IMR-90 (cell line): ENCODE data around the gene PCBP3. TPM values are rescaled to one million over a fixed set of nuclear protein-coding genes. Genes with fewer than 3 reads are reported as not detected.

ENCODE experiments used
- ATAC-seq: fragments of 200-7000 bp; cut with Tn5 transposase; 2 replicates; pipeline ENCODE4 v1.9.1; 2020; ENCODE audit warnings: low read depth, mild to moderate bottlenecking, moderate library complexity
- BruUV-seq: library from RNA; stranded (reverse); fragments of 400-500 nt; replicated peaks from 2 replicates; lab custom pipeline; 2021; lab: Mats Ljungman, UMichigan
- CTCF ChIA-PET: fragments of 300-600 bp; formaldehyde crosslinking; extraction: SDS; loops from one replicate; lab custom pipeline; 2021; ENCODE audit warnings: antibody characterized with exemption; lab: Yijun Ruan, JAX
- POLR2A ChIA-PET: fragments of 300-600 bp; sonication (Branson Sonifier 250); formaldehyde crosslinking; loops from one replicate; lab custom pipeline; 2022; ENCODE audit warnings: antibody characterized with exemption; ENCODE audit not compliant: unreplicated experiment; lab: Charles Lee
- DNase-seq: peaks from one replicate; pipeline ENCODE4 v3.0.0; 2013
- H2AFZ ChIP-seq: replicated peaks from 2 replicates; pipeline ENCODE3; 2013; ENCODE audit warnings: low read length, mild to moderate bottlenecking; ENCODE audit not compliant: poor library complexity
- H2AK5ac ChIP-seq: 2 replicates; pipeline ENCODE4 v1.6.1; 2013; ENCODE audit warnings: low read depth, low read length, inconsistent platforms
- H2AK9ac ChIP-seq: replicated peaks from 2 replicates; pipeline ENCODE3; 2013; ENCODE audit warnings: mild to moderate bottlenecking, low read depth, low read length, moderate library complexity; ENCODE audit not compliant: poor library complexity
- H2BK120ac ChIP-seq: 2 replicates; pipeline ENCODE4 v1.6.1; 2013; ENCODE audit warnings: low read depth, low read length, inconsistent platforms
- H2BK15ac ChIP-seq: 3 replicates; pipeline ENCODE4 v1.6.1; 2013; ENCODE audit warnings: low read depth, low read length, inconsistent platforms
- H2BK20ac ChIP-seq: 2 replicates; pipeline ENCODE4 v1.6.1; 2013; ENCODE audit warnings: low read depth, mild to moderate bottlenecking, inconsistent platforms, low read length, moderate library complexity
- H2BK5ac ChIP-seq: 2 replicates; pipeline ENCODE4 v1.6.1; 2013; ENCODE audit warnings: mild to moderate bottlenecking, low read depth, low read length, inconsistent platforms; ENCODE audit not compliant: poor library complexity, severe bottlenecking
- H3K14ac ChIP-seq: replicated peaks from 2 replicates; pipeline ENCODE4 v1.6.1; 2013; ENCODE audit warnings: low read depth, low read length, inconsistent platforms
- H3K18ac ChIP-seq: 2 replicates; pipeline ENCODE4 v1.6.1; 2013; ENCODE audit warnings: low read depth, low read length, control low read depth
- H3K23ac ChIP-seq: 2 replicates; pipeline ENCODE4 v1.6.1; 2013; ENCODE audit warnings: low read depth, low read length, inconsistent platforms
- H3K27ac ChIP-seq: 2 replicates; pipeline ENCODE4 v1.5.1; 2013; ENCODE audit warnings: mild to moderate bottlenecking, control low read depth, low read length; ENCODE audit not compliant: insufficient read depth
- H3K27me3 ChIP-seq: 2 replicates; pipeline ENCODE4 v1.6.1; 2013; ENCODE audit warnings: low read length; ENCODE audit not compliant: control insufficient read depth, insufficient read depth
- H3K36me3 ChIP-seq: 2 replicates; pipeline ENCODE4 v1.6.1; 2013; ENCODE audit warnings: low read length, mixed read lengths; ENCODE audit not compliant: control insufficient read depth, insufficient read depth
- H3K4ac ChIP-seq: 2 replicates; pipeline ENCODE4 v1.6.1; 2013; ENCODE audit warnings: low read depth, low read length, inconsistent platforms
- H3K4me1 ChIP-seq: 2 replicates; pipeline ENCODE4 v1.6.1; 2013; ENCODE audit warnings: low read length, mixed read lengths; ENCODE audit not compliant: control insufficient read depth, insufficient read depth
- H3K4me2 ChIP-seq: 2 replicates; pipeline ENCODE4 v1.6.1; 2013; ENCODE audit warnings: low read depth, mild to moderate bottlenecking, control low read depth, low read length, moderate library complexity
- H3K4me3 ChIP-seq: 2 replicates; pipeline ENCODE4 v1.5.1; 2013; ENCODE audit warnings: low read depth, mild to moderate bottlenecking, control low read depth, low read length, moderate library complexity; ENCODE audit not compliant: insufficient read depth
- H3K56ac ChIP-seq: 2 replicates; pipeline ENCODE4 v1.6.1; 2013; ENCODE audit warnings: low read length, inconsistent platforms; ENCODE audit not compliant: insufficient read depth; ENCODE audit errors: extremely low read depth
- H3K79me1 ChIP-seq, 2 experiments: 2 replicates each; pipeline ENCODE4 v1.6.1; 2013; ENCODE audit warnings: low read length in 2 of 2, inconsistent platforms in 1 of 2, low read depth in 1 of 2
- H3K9ac ChIP-seq: 2 replicates; pipeline ENCODE4 v1.6.1; 2013; ENCODE audit warnings: low read depth, low read length, control low read depth
- H3K9me1 ChIP-seq: 2 replicates; pipeline ENCODE4 v1.6.1; 2013; ENCODE audit warnings: low read length, inconsistent platforms; ENCODE audit not compliant: insufficient read depth
- H3K9me3 ChIP-seq: 2 replicates; pipeline ENCODE4 v1.6.1; 2013; ENCODE audit warnings: low read length; ENCODE audit not compliant: control insufficient read depth, insufficient read depth
- H4K20me1 ChIP-seq: 2 replicates; pipeline ENCODE4 v1.6.1; 2013; ENCODE audit warnings: low read length, inconsistent platforms; ENCODE audit not compliant: insufficient read depth
- H4K5ac ChIP-seq: 2 replicates; pipeline ENCODE4 v1.6.1; 2013; ENCODE audit warnings: mild to moderate bottlenecking, low read depth, low read length, control low read depth
- H4K8ac ChIP-seq, 2 experiments: 2 replicates each; pipeline ENCODE4 v1.6.1; 2013; ENCODE audit warnings: low read depth in 2 of 2, low read length in 2 of 2, control low read depth in 1 of 2, inconsistent platforms in 1 of 2
- H4K91ac ChIP-seq: 2 replicates; pipeline ENCODE4 v1.6.1; 2013; ENCODE audit warnings: low read depth, low read length, inconsistent platforms; ENCODE audit not compliant: insufficient read depth
- BHLHE40 ChIP-seq: fragments of 150-350 bp; IDR thresholded peaks from 2 replicates; pipeline ENCODE4 v1.6.1; 2016; ENCODE audit warnings: mild to moderate bottlenecking, low read depth, low read length
- CEBPB ChIP-seq: IDR thresholded peaks from 2 replicates; pipeline ENCODE4 v1.6.1; 2012; ENCODE audit warnings: low read depth, low read length, improper control_type of control experiment
- MAFK ChIP-seq: IDR thresholded peaks from 2 replicates; pipeline ENCODE4 v1.6.1; 2012; ENCODE audit warnings: low read depth, low read length, improper control_type of control experiment
- MAZ ChIP-seq: IDR thresholded peaks from 2 replicates; pipeline ENCODE4 v1.6.1; 2012; ENCODE audit warnings: low read depth, mild to moderate bottlenecking, low read length, improper control_type of control experiment, moderate library complexity, borderline replicate concordance
- POLR2A ChIP-seq: IDR thresholded peaks from 2 replicates; pipeline ENCODE4 v1.6.1; 2012; ENCODE audit warnings: mild to moderate bottlenecking, low read depth, low read length
- WGBS, 2 experiments: methylation state at CpG; one replicate each; pipeline versions ENCODE4 v1.1.5 to v1.1.7; 2013; ENCODE audit warnings: missing lambda C conversion rate in 2 of 2; ENCODE audit not compliant: insufficient read length in 1 of 2; ENCODE audit errors: extremely low coverage in 2 of 2; 5-methylcytosine and 5-hydroxymethylcytosine counted together
- dilution Hi-C: fragments of 300-500 bp; cut with HindIII; formaldehyde crosslinking; loops from one replicate; pipeline ENCODE4 v1.14.3; 2018; ENCODE audit warnings: low sequenced_read_pairs; ENCODE audit not compliant: unreplicated experiment
- in situ Hi-C: fragments of 300-500 bp; cut with MboI; formaldehyde crosslinking; loops from 3 replicates; pipeline ENCODE4 v1.14.3; 2019; ENCODE audit warnings: low sequenced_read_pairs, inconsistent platforms, mixed read lengths
- intact Hi-C: fragments of 100-400 bp; cut with micrococcal nuclease; formaldehyde crosslinking; loops from 2 replicates; pipeline ENCODE4 v1.10.0; 2022
- polyA plus RNA-seq, 3 experiments: library from polyadenylated mRNA; depleted of rRNA; stranded (reverse); fragments of >200 nt; gene quantifications; 2 replicates each; pipeline ENCODE4 v1.2.3, GENCODE V29; 2012; ENCODE audit warnings: low replicate concordance in 1 of 3
- total RNA-seq: library from RNA; depleted of rRNA; stranded (reverse); fragments of >200 nt; gene quantifications from 2 replicates; pipeline ENCODE4 v1.2.3, GENCODE V29; 2012
- TF ChIP-seq, protein P1 (sequence below): fragments of 150-350 bp; IDR thresholded peaks from 2 replicates; pipeline ENCODE4 v1.6.1; 2016; ENCODE audit warnings: low read depth, mild to moderate bottlenecking, low read length, moderate library complexity, borderline replicate concordance

Gene PCBP3
- total and polyA plus RNA-seq, 2 of the 4 experiments (the other 2 are of a cell fraction): 2.9 to 3.9 TPM

DNA sequence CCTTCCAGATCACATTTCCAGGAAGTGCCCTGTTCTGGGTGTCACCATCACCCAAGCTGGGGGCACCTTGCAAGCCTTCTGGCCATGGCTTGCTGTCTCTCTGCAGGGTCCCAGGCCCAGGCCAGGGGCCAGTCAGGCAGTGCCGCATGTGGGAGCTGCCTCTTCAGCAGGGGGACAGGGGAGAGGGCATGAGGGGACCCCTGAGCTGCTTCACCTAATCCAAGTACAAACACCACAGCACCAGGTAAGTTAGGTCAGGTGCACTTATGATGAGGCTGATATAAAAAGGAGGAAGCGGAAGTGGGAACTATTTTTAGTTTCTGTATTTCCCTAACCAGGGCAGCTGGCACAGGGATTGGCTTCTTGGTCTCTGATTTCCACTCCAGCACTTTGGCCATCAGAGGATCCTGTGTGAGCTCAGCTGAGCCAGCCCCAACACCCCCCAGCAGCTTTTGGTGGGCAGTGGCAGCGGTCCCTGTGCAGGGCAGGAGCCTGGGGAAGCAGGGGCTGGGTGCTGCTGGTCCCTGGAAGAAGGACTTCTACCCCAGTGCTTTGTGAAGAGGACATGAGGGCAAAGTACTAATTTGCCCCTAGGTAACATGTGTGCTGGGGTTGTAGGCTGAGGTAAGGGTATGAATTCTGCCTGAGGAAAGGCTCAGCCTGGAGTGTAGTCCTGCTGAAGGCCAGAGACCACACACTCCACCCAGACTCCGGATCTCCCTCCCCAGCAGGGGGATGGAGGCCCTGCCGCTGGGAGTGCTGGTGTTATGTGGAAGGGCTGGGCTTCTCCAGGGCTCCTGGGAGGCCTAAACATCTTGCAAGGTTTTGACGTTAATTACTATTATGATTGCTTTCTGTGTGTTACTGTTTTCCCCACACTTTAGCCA, 3.3 kb upstream of the PCBP3 start:
- no peaks in the 10 kb centered on the region for H3K9me3 ChIP-seq
- BruUV-seq: no TSS peak
- no peak overlapping the region for H4K8ac ChIP-seq
- H3K4me3 ChIP-seq: no peak overlapping the region
- ChIA-PET CTCF (interaction anchor here (1.1 kb wide), 1 partner anchor 198 kb away, joined by 3 read pairs; no protein-coding TSS in a partner anchor), POLR2A (no interaction called here)
- dilution Hi-C loops: no loop called here
- no peak overlapping the region for H2BK5ac ChIP-seq
- no peak overlapping the region for H3K4me2 ChIP-seq
- in situ Hi-C loops: no loop called here
- H3K27ac ChIP-seq: no peak overlapping the region
- H3K9me1 ChIP-seq: peaks cover 14% of the 10 kb centered on the region
- peaks cover 12% of the 10 kb centered on the region for H3K27me3 ChIP-seq
- no CpG with 5 or more reads among the region's 6 CpGs for WGBS, 2 experiments
- no peak overlapping the region for H2BK120ac ChIP-seq
- 0 out of 2 replicates have a peak overlapping the region, but pooled peaks have one; percentile 11 for H3K23ac ChIP-seq
- no peak overlapping the region for H2AK5ac ChIP-seq
- no peaks in the 10 kb centered on the region for H3K36me3 ChIP-seq
- H4K20me1 ChIP-seq: peaks cover 4% of the 10 kb centered on the region; the same call in 1 of the 2 replicates
- H2AK9ac ChIP-seq: no peak overlapping the region
- intact Hi-C loops: loop anchor here (5.0 kb wide), 2 partner anchors 83 to 177 kb away; no protein-coding TSS in a partner anchor
- TF ChIP-seq BHLHE40 (no peak), MAFK (no peak), POLR2A (no peak), MAZ (no peak), CEBPB (no peak)
- TF ChIP-seq, protein P1, sequence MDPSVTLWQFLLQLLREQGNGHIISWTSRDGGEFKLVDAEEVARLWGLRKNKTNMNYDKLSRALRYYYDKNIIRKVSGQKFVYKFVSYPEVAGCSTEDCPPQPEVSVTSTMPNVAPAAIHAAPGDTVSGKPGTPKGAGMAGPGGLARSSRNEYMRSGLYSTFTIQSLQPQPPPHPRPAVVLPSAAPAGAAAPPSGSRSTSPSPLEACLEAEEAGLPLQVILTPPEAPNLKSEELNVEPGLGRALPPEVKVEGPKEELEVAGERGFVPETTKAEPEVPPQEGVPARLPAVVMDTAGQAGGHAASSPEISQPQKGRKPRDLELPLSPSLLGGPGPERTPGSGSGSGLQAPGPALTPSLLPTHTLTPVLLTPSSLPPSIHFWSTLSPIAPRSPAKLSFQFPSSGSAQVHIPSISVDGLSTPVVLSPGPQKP: no peak
- H2AFZ ChIP-seq: peak overlapping the region; percentile 74
- no peak overlapping the region for H2BK20ac ChIP-seq
- no peak overlapping the region for H3K56ac ChIP-seq
- peaks cover 0 to 4% of the 10 kb centered on the region in 2 experiments; a peak in 1 of 4 replicates for H3K79me1 ChIP-seq
- H4K91ac ChIP-seq: no peak overlapping the region
- no peak for ATAC-seq
- H3K4ac ChIP-seq: no peak overlapping the region
- H4K5ac ChIP-seq: no peak overlapping the region
- H3K4me1 ChIP-seq: no peaks in the 10 kb centered on the region
- H2BK15ac ChIP-seq: no peak overlapping the region
- no peak overlapping the region for H3K18ac ChIP-seq
- DNase-seq: no peak
- no peak overlapping the region for H3K9ac ChIP-seq
- no peak overlapping the region for H3K14ac ChIP-seq
